Spleen (tissue), 11 donors: ENCODE data around the gene HENMT1. TPM values are rescaled to one million over a fixed set of nuclear protein-coding genes. Genes with fewer than 3 reads are reported as not detected.

Source experiments
- DNase-seq: peaks from one replicate; pipeline ENCODE4 v3.0.0-alpha.2; 2020
- H3K27ac ChIP-seq, 8 donors: fragments of 200-600 bp; sonication (generic) in 7 of 8; 1 replicate in 4 of 8; 2 replicates in 4 of 8; pipeline versions ENCODE4 v1.5.0 to v1.8.0; 2016 to 2021; ENCODE audit warnings: inconsistent platforms in 4 of 8, mild to moderate bottlenecking in 4 of 8, moderate library complexity in 1 of 8
- H3K27me3 ChIP-seq, 7 donors: fragments of 200-600 bp; sonication (generic) in 6 of 7; replicated peaks in 1 of 7; 1 replicate in 4 of 7; 2 replicates in 3 of 7; pipeline versions ENCODE4 v1.5.0 to v1.8.0; 2016 to 2021; ENCODE audit warnings: inconsistent platforms in 3 of 7, mild to moderate bottlenecking in 1 of 7
- H3K36me3 ChIP-seq, 6 donors: fragments of 200-600 bp; sonication (generic) in 5 of 6; 1 replicate in 4 of 6; 2 replicates in 2 of 6; pipeline versions ENCODE4 v1.5.0 to v1.8.0; 2016 to 2021; ENCODE audit warnings: inconsistent platforms in 2 of 6
- H3K4me1 ChIP-seq, 6 donors: fragments of 200-600 bp; sonication (generic) in 5 of 6; 1 replicate in 3 of 6; 2 replicates in 3 of 6; pipeline versions ENCODE4 v1.5.0 to v1.8.0; 2016 to 2021; ENCODE audit warnings: inconsistent platforms in 3 of 6
- H3K4me3 ChIP-seq, 8 donors: fragments of 200-600 bp; sonication (generic) in 7 of 8; 1 replicate in 4 of 8; 2 replicates in 4 of 8; pipeline versions ENCODE4 v1.5.0 to v1.8.0; 2016 to 2021; ENCODE audit warnings: inconsistent platforms in 4 of 8, mild to moderate bottlenecking in 4 of 8, moderate library complexity in 2 of 8
- H3K9me3 ChIP-seq, 8 donors: fragments of 200-600 bp; sonication (generic) in 7 of 8; 1 replicate in 4 of 8; 2 replicates in 4 of 8; pipeline versions ENCODE4 v1.5.0 to v1.8.0; 2016 to 2021; ENCODE audit warnings: inconsistent platforms in 4 of 8
- CTCF ChIP-seq, 11 experiments: fragments of 200-600 bp in 7 of 11; fragments of 450-650 bp in 4 of 11; sonication (generic) in 4 of 11; IDR thresholded peaks in 8 of 11; conservative IDR thresholded peaks in 3 of 11; 1 replicate in 7 of 11; 2 replicates in 4 of 11; pipeline versions ENCODE4 v1.4.0 to v1.8.0; 2016 to 2021; ENCODE audit warnings: antibody characterized with exemption in 11 of 11, inconsistent platforms in 4 of 11, mild to moderate bottlenecking in 1 of 11
- POLR2A ChIP-seq, 3 donors: fragments of 450-650 bp; IDR thresholded peaks; one replicate each; pipeline ENCODE4 v1.5.1; 2017; ENCODE audit warnings: antibody characterized with exemption in 3 of 3, mild to moderate bottlenecking in 1 of 3
- POLR2AphosphoS5 ChIP-seq, 3 donors: sonication (generic); formaldehyde crosslinking; IDR thresholded peaks; one replicate each; pipeline ENCODE4 v1.5.1; 2017; ENCODE audit warnings: antibody characterized with exemption in 3 of 3
- WGBS, 5 donors: extraction: QIAGEN DNeasy Blood & Tissue Kit in 3 of 5; methylation state at CpG; one replicate each; pipeline versions ENCODE4 v1.1.5 to v1.1.7; 2013 to 2018; 5-methylcytosine and 5-hydroxymethylcytosine counted together
- intact Hi-C: fragments of 100-400 bp; cut with DNase I; formaldehyde crosslinking; loops from one replicate; pipeline ENCODE4 v1.15.0; 2023; ENCODE audit warnings: low total_unique reads
- polyA plus RNA-seq, 3 donors: library from polyadenylated mRNA; stranded (reverse); fragments of 200-250 nt; gene quantifications; one replicate each; pipeline ENCODE4 v1.2.1, GENCODE V29; 2013
- total RNA-seq, 7 donors: library from RNA; depleted of rRNA in 3 of 7; stranded (reverse); fragments of >200 nt in 3 of 7; fragmentation: NEBNext Ultra II Directional in 4 of 7; extraction: Animal tissue kit (Norgen Biotek cat#: 25700) in 4 of 7; gene quantifications; one replicate each; pipeline versions ENCODE4 v1.1.0 to v1.2.1, GENCODE V29; 2016 to 2021
- donor health status: healthy with polysubstance abuse.
- donor health status: DM: no; HTN: no; CAD: no; lungs with moderate emphysema.
- donor health status: DM: no; HTN: no; CAD: no.
- donor health status: Bipolar disorder and iron deficiency.
- donor health status: healthy.
- donor health status: DM: no; HTN: no; CAD: no.
- donor health status: DM: yes; HTN: yes; CAD: no.

The HENMT1 gene
- total and polyA plus RNA-seq, 10 donors = 7.3 to 16.5 (median 11.1) TPM

GRCh38 chr1:108664481-108664880, 3.6 kb upstream of the HENMT1 start:
- no peak for TF ChIP-seq POLR2AphosphoS5 (IDR thresholded peaks at IDR 0.05)
- TF ChIP-seq CTCF (IDR thresholded peaks at IDR 0.05 in 8 of 11, conservative IDR thresholded peaks at IDR 0.05 in 3 of 11) = no peak
- TF ChIP-seq POLR2A (IDR thresholded peaks at IDR 0.05) = no peak
- Histone ChIP-seq H3K36me3 (no peaks in the 10 kb centered on the region), H3K9me3 (no peaks in the 10 kb centered on the region), H3K27ac (no peak overlapping the region), H3K4me3 (no peak overlapping the region), H3K27me3 (no peaks in the 10 kb centered on the region), H3K4me1 (peaks cover 4 to 29% (median 16%) of the 10 kb centered on the region in 6 donors)
- intact Hi-C loops = no loop called here
- DNase-seq = no peak
- 58 to 75% (median 71%) methylated on average over 6 of the region's 6 CpGs for WGBS, 5 donors

DNA sequence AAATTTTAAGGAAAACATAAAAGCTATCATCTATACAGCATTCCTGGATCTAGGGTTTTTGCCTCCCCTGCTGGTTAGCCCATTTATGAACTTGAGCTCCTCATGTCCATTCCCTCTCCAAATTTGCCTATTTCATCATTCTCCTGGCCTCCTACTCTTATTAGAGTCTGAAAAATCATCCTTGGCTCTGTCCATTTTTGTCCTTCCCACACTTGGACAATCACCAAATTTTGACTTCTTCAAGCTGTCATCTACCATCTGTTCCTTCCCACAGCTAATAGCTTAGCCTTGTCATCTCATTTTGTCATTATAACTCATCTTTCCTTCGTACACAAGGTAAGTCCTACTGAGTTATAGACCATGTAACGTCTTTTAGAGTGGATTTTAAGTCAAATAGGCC, 2.2 kb upstream of the HENMT1 start:
- Histone ChIP-seq H3K9me3 (no peaks in the 10 kb centered on the region), H3K36me3 (no peaks in the 10 kb centered on the region), H3K27ac (peak overlapping the region in 4 of 8 donors; percentile 11 to 100 (median 62)), H3K4me3 (no peak overlapping the region), H3K4me1 (peaks cover 4 to 37% (median 16%) of the 10 kb centered on the region in 6 donors), H3K27me3 (no peaks in the 10 kb centered on the region)
- TF ChIP-seq POLR2A (IDR thresholded peaks at IDR 0.05) = no peak
- no peak for TF ChIP-seq POLR2AphosphoS5 (IDR thresholded peaks at IDR 0.05)
- TF ChIP-seq CTCF (IDR thresholded peaks at IDR 0.05 in 8 of 11, conservative IDR thresholded peaks at IDR 0.05 in 3 of 11) = no peak
- no peak for DNase-seq
- intact Hi-C loops = no loop called here
- 78 to 92% (median 84%) methylated on average over 2 of the region's 2 CpGs for WGBS, 5 donors

- peaks cover 4 to 63% (median 21%) of the 10 kb centered on the region in 6 donors for H3K4me1 ChIP-seq
- no peaks in the 10 kb centered on the region for H3K27me3 ChIP-seq
- intact Hi-C loops = no loop called here
- WGBS, 5 donors = 58 to 83% (median 69%) methylated on average over 5 of the region's 5 CpGs
- peaks cover 0 to 4% (median 0%) of the 10 kb centered on the region in 8 donors for H3K9me3 ChIP-seq
- TF ChIP-seq POLR2AphosphoS5 (IDR thresholded peaks at IDR 0.05) (no peak), POLR2A (IDR thresholded peaks at IDR 0.05) (no peak), CTCF (IDR thresholded peaks at IDR 0.05 in 8 of 11, conservative IDR thresholded peaks at IDR 0.05 in 3 of 11) (no peak)
- peak overlapping the region in 1 of 8 donors; percentile 11 for H3K27ac ChIP-seq
- peaks cover 0 to 21% (median 3%) of the 10 kb centered on the region in 6 donors for H3K36me3 ChIP-seq
- no peak overlapping the region for H3K4me3 ChIP-seq
- DNase-seq = no peak
Measured at GRCh38 chr1:108657356-108658080, 3.4 kb downstream of the HENMT1 start.

- Histone ChIP-seq H3K27me3 (no peaks in the 10 kb centered on the region), H3K27ac (peak overlapping the region in 4 of 8 donors; percentile 31 to 69 (median 36)), H3K9me3 (peaks cover 0 to 14% (median 0%) of the 10 kb centered on the region in 8 donors), H3K36me3 (peaks cover 0 to 49% (median 4%) of the 10 kb centered on the region in 6 donors), H3K4me3 (no peak overlapping the region), H3K4me1 (peaks cover 0 to 31% (median 2%) of the 10 kb centered on the region in 6 donors)
- 47 to 70% (median 52%) methylated on average over 2 of the region's 2 CpGs for WGBS, 5 donors
- intact Hi-C loops = no loop called here
- no peak for TF ChIP-seq POLR2AphosphoS5 (IDR thresholded peaks at IDR 0.05)
- TF ChIP-seq POLR2A (IDR thresholded peaks at IDR 0.05) = no peak
- no peak for TF ChIP-seq CTCF (IDR thresholded peaks at IDR 0.05 in 8 of 11, conservative IDR thresholded peaks at IDR 0.05 in 3 of 11)
- DNase-seq = no peak
Measured at GRCh38 chr1:108653431-108654105, 7.3 kb downstream of the HENMT1 start.
